ENCODE results near the gene KIR2DL4.
"Not testable (repeated sequence)": the region's sequence is repeated elsewhere in the genome, so short reads cannot be mapped to it uniquely, and the experiment has no call there.

DNA sequence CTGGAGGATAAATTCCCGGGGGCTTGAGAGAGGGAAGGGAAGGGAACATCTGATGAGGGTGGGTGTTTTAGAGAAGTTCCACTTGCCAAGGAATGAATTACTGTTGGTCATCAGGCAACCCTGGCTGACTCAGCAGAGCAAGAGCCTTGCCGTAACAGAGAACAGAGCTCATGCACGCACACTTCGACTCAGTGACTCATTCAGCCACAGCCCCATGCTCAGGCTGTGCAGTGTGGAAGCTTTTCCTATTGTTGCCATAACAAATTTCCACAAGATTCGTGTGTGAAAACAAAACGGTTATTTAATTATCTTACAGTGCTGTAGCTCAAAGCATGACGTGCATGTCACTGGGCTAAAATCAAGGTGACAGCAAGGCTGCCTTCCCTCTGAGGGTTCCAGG lies 56.0 kb downstream of the KIR2DL4 start:
- TF ChIP-seq, protein P1, sequence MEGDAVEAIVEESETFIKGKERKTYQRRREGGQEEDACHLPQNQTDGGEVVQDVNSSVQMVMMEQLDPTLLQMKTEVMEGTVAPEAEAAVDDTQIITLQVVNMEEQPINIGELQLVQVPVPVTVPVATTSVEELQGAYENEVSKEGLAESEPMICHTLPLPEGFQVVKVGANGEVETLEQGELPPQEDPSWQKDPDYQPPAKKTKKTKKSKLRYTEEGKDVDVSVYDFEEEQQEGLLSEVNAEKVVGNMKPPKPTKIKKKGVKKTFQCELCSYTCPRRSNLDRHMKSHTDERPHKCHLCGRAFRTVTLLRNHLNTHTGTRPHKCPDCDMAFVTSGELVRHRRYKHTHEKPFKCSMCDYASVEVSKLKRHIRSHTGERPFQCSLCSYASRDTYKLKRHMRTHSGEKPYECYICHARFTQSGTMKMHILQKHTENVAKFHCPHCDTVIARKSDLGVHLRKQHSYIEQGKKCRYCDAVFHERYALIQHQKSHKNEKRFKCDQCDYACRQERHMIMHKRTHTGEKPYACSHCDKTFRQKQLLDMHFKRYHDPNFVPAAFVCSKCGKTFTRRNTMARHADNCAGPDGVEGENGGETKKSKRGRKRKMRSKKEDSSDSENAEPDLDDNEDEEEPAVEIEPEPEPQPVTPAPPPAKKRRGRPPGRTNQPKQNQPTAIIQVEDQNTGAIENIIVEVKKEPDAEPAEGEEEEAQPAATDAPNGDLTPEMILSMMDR (IDR thresholded peaks at IDR 0.05; ENCODE audit: low read depth, low read length): not testable (repeated sequence)
- not testable (repeated sequence) for TF ChIP-seq EZH2phosphoT487 (IDR thresholded peaks at IDR 0.05; ENCODE audit: low read depth)

All from OCI-LY3 (cell line).